HG03469 (cell line): ENCODE measurements around the gene FAM83D.

ENCODE experiments used
- ATAC-seq: cut with Tn5 transposase; IDR thresholded peaks from one replicate; pipeline ENCODE4 v1.9.1; 2021; ENCODE audit warnings: mild to moderate bottlenecking, moderate library complexity, moderate number of reproducible peaks; ENCODE audit not compliant: unreplicated experiment

The FAM83D gene

DNA sequence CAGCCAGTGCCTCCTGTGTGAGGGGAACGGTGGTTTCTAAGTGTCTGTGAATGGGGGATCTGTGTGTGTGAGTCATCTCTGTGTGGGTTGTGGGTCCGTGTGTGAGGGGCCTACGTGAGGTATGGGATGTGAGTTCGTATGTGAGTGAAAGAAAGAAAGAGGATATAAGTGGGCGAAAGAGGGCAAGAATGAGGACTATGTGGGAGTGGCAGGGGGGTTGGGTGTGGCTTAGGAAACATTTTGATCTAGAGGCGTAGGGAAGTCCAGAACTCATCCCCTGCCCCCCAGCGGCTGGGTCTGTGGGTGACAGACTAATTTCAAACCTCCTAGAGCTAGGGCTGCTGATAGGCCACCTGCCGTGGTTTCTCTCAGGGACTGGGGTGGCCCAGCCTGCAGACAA is 71.4 kb downstream of the FAM83D start:
- peak; percentile 73 for ATAC-seq

DNA sequence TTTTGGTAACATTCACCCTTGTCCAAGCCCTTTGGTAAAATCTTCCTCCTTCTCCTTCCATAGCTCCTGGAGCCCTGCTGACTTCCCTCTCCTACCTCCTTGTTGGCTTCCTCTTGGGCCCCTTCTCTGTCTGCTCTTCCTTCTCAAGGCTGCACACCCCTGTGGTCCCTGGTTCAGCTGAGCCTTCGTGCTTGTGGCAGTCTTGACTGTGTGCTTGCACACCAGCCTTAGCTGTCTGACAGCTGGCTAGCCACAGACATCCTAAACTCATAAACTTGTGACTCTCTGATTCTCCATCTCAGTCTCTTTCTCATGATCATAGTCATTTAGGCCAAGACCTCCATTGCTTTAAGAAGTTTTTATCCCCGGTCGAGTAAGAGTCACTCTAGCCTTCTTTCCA is 73.0 kb downstream of the FAM83D start:
- no peak for ATAC-seq

DNA sequence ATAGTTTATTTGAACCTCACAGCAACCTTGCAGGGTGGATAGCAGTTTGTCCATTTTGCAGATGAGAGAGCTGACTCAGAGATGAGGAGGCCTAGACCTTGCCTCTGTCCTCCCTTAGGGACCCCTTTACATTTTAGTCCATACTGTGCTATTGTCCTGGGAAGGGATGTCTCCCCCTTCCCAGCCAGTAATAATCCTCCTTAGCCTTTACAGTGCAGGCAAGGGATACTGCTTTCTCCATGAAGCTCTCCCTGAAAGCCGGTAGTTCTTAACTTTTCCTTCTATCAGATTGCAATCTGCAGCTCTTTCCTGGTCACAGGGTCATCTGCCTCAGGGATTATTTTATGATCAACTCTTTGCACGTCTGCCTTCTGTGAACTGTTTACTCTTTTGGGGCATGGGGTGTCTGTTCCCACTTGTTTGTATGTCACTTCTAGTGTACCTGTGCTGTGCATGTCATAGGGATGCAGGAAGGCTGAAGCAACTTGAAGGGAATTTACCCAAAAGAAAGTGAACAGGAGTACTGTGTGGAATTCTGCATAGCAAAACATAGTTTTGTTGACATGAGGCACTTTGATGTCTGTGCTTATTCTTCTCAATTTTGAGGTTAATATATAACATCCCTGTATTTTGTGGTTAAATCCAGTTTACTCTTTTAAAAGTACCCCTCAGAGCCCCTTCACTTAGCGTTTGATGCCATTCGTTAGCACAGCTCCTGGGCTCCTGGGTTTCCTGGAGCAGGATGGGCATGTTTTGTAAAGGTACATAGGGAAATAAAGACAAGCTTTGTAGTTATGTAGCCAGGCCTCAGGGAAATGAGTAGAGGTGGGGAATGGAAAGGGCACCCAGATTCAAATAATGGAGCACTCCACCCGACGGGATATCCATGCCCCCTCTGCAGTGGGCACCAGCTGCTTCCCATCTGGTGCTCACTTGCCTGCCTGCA is 74.0 kb downstream of the FAM83D start:
- ATAC-seq, result no peak
